Hepatic stellate cell (primary cell): ENCODE measurements around the gene PHLPP1.
A peak's percentile ranks its signal among the peaks of the same experiment; 100 is the strongest.

Experiments
- DNase-seq: peaks from one replicate; pipeline ENCODE4 v3.0.0; 2011; ENCODE audit warnings: low spot score

PHLPP1 gene

DNA sequence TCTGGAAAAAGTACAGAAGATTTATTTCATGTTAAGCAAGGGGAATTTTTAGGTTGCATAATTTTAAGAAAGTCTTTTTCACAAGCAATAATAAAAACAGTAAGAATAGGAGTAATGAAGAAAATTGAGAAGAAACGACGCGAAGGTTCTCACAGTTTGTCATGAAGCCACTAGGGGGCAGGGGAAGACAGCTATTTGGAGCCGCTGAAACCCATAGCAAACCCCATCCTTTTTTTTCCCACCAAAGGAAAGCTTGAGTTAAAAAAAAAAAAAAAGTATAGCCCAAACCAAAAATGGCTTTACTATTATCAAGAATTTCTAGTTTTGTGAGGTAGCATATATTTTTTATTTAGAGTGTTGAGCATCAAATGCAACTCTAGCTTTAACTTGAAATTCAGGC, 300.9 kb downstream of the PHLPP1 start:
- peak; percentile 59 for DNase-seq

DNA sequence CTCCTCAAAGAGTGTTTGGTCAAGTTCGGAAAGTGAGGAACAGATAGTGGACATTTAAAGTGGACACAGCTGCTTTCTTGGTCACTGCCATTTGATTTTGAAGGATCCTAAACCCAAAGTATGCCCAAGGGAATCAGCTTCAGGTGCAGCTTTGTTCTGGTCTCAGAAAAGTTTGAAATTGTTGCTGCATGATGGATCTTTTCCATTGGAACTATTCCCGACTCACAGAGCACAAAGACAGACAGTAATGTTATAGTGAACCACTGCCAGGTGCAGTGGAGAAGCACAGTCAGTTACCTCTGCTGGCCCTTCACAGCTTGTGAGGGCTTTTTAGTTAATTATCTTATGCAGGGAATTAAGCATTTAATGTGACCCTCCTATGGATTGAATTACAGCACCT, 301.7 kb downstream of the PHLPP1 start:
- DNase-seq: no peak

GRCh38 chr18:63017977-63018376, 302.6 kb downstream of the PHLPP1 start:
- DNase-seq: no peak

GRCh38 chr18:63022429-63023022, 307.2 kb downstream of the PHLPP1 start:
- no peak for DNase-seq

DNA sequence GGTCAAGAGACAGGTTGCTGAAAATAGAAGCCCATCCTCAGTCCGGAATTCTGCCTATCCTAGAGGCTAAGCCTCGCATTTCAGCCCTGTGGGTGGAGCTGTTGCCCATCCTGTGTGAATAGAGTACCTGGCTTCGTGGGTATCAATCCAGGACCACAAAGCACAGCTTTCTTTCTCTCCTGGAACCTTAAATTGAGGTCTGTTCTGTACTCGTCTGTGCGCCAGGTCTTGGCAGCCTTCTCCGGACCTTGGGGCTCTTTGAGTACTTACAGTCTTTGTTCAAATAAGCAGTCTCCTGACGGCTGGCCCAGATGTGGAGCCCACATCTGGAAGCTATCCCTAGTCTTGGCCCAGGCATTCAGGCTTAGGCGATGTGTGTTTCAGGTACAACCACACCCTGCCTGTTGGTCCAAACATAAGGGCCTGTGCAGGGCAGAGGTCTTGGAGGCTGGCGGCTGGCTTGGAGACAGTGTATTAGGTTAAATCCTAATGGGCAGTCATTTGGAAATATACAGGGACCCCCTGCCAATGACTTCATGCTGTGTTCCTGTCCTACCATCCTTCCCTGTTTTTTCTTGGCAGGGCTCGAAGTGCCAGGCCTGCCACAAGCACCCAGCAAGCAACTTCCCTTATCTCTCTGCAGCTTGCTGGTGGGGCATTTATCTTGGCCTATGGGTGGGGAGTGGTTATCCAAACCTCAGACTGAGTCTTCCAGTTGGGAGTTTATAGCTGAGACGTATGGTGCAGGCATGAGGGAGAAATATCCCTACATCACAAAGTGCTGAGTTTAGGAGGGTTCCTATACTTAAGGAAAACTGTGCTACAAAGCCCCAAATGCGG, 310.1 kb downstream of the PHLPP1 start:
- no peak for DNase-seq

- DNase-seq: no peak
These were observed 313.0 kb downstream of the PHLPP1 start for GRCh38 chr18:63028380-63028779.
